ENCODE data around the gene ECI1. TPM values are rescaled to one million over a fixed set of nuclear protein-coding genes. Genes with fewer than 3 reads are reported as not detected.

Gene ECI1
- total and polyA plus RNA-seq, 2 of the 4 experiments (the other 2 are of a cell fraction): 20.3 to 30.1 TPM

DNA sequence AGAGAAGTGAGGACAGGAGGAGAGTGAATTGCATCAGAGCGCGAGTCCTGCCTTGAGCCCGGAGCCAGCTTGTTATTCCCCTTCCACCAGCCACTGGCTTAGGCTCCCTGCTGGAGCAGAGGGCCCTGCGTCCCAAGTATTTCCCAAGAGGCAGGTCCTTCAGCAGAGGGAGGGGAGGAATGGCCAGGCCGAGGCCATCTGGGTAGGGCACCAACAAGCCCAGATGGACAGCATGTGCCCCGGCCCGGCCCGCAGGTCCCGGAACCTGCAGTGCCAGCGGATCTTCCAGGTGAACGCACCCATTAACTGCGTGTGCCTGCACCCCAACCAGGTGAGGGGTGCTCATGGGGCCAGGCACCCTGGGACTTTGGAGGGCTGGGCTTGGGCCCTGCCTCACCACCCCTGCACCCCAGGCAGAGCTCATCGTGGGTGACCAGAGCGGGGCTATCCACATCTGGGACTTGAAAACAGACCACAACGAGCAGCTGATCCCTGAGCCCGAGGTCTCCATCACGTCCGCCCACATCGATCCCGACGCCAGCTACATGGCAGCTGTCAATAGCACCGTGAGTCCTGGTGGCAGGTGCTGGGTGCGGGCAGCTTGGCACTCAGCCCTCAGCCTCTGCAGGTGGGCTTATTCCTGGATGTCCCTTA lies 44.5 kb downstream of the ECI1 start:
- Histone ChIP-seq H3K9me1 (ENCODE audit: insufficient read depth, low read length) (peaks cover 6% of the 10 kb centered on the region; the same call in 1 of the 2 replicates), H3K18ac (ENCODE audit: low read depth, low read length) (no peak overlapping the region), H4K8ac (ENCODE audit: low read depth in 2 of 2, low read length in 2 of 2) (no peak overlapping the region; a peak in 1 of 4 replicates), H2AK5ac (ENCODE audit: low read depth, low read length) (peak overlapping the region; percentile 98; the same call in 1 of the 2 replicates), H3K9me3 (ENCODE audit: control insufficient read depth, insufficient read depth, low read length) (no peaks in the 10 kb centered on the region), H3K56ac (ENCODE audit: extremely low read depth, insufficient read depth, low read length) (no peak overlapping the region), H3K36me3 (ENCODE audit: control insufficient read depth, insufficient read depth, low read length) (peaks cover 25% of the 10 kb centered on the region; the same call in 1 of the 2 replicates), H2AK9ac (replicated peaks; ENCODE audit: low read depth, low read length, poor library complexity) (peak overlapping the region; percentile 93), H2AFZ (replicated peaks; ENCODE audit: low read length, poor library complexity) (no peak overlapping the region), H2BK20ac (ENCODE audit: low read depth, low read length) (no peak overlapping the region), H4K20me1 (ENCODE audit: insufficient read depth, low read length) (peaks cover 5% of the 10 kb centered on the region; the same call in 1 of the 2 replicates), H2BK15ac (ENCODE audit: low read depth, low read length) (no peak overlapping the region), H4K5ac (ENCODE audit: low read depth, low read length) (no peak overlapping the region), H3K27me3 (ENCODE audit: control insufficient read depth, insufficient read depth, low read length) (no peaks in the 10 kb centered on the region), H2BK5ac (ENCODE audit: low read depth, low read length, poor library complexity, severe bottlenecking) (no peak overlapping the region), H3K27ac (ENCODE audit: insufficient read depth, low read length) (no peak overlapping the region), H3K79me1 (ENCODE audit: low read depth in 1 of 2, low read length in 2 of 2) (peaks cover 13 to 29% of the 10 kb centered on the region in 2 experiments), H3K4me3 (ENCODE audit: insufficient read depth, low read depth, low read length) (no peak overlapping the region), H3K4me1 (ENCODE audit: control insufficient read depth, insufficient read depth, low read length) (peaks cover 7% of the 10 kb centered on the region), H3K9ac (ENCODE audit: low read depth, low read length) (no peak overlapping the region), H3K4ac (ENCODE audit: low read depth, low read length) (no peak overlapping the region), H2BK120ac (ENCODE audit: low read depth, low read length) (no peak overlapping the region), H3K4me2 (ENCODE audit: low read depth, low read length) (no peak overlapping the region), H3K14ac (replicated peaks; ENCODE audit: low read depth, low read length) (no peak overlapping the region), H3K23ac (ENCODE audit: low read depth, low read length) (no peak overlapping the region), H4K91ac (ENCODE audit: insufficient read depth, low read depth, low read length) (no peak overlapping the region)
- in situ Hi-C loops (cut with MboI; ENCODE audit: low sequenced_read_pairs): no loop called here
- CTCF ChIA-PET: no interaction called here
- TF ChIP-seq POLR2A (IDR thresholded peaks at IDR 0.05; ENCODE audit: low read depth, low read length): no peak
- TF ChIP-seq CEBPB (IDR thresholded peaks at IDR 0.05; ENCODE audit: low read depth, low read length): no peak
- no peak for TF ChIP-seq SMC3 (IDR thresholded peaks at IDR 0.05; ENCODE audit: low read depth, low read length)
- TF ChIP-seq, protein P1, sequence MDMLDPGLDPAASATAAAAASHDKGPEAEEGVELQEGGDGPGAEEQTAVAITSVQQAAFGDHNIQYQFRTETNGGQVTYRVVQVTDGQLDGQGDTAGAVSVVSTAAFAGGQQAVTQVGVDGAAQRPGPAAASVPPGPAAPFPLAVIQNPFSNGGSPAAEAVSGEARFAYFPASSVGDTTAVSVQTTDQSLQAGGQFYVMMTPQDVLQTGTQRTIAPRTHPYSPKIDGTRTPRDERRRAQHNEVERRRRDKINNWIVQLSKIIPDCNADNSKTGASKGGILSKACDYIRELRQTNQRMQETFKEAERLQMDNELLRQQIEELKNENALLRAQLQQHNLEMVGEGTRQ (IDR thresholded peaks at IDR 0.05; ENCODE audit: low read depth, low read length): no peak
- TF ChIP-seq, protein P2, sequence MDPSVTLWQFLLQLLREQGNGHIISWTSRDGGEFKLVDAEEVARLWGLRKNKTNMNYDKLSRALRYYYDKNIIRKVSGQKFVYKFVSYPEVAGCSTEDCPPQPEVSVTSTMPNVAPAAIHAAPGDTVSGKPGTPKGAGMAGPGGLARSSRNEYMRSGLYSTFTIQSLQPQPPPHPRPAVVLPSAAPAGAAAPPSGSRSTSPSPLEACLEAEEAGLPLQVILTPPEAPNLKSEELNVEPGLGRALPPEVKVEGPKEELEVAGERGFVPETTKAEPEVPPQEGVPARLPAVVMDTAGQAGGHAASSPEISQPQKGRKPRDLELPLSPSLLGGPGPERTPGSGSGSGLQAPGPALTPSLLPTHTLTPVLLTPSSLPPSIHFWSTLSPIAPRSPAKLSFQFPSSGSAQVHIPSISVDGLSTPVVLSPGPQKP (IDR thresholded peaks at IDR 0.05; ENCODE audit: borderline replicate concordance, low read depth, low read length): no peak
- no peak for TF ChIP-seq RFX5 (IDR thresholded peaks at IDR 0.05; ENCODE audit: low read depth, low read length)
- TF ChIP-seq FOS (IDR thresholded peaks at IDR 0.05; ENCODE audit: low read depth, low read length): no peak
- TF ChIP-seq RAD21 (IDR thresholded peaks at IDR 0.05; ENCODE audit: low read length): no peak
- TF ChIP-seq RCOR1 (IDR thresholded peaks at IDR 0.05; ENCODE audit: insufficient replicate concordance, low read length): no peak
- TF ChIP-seq, protein P3, sequence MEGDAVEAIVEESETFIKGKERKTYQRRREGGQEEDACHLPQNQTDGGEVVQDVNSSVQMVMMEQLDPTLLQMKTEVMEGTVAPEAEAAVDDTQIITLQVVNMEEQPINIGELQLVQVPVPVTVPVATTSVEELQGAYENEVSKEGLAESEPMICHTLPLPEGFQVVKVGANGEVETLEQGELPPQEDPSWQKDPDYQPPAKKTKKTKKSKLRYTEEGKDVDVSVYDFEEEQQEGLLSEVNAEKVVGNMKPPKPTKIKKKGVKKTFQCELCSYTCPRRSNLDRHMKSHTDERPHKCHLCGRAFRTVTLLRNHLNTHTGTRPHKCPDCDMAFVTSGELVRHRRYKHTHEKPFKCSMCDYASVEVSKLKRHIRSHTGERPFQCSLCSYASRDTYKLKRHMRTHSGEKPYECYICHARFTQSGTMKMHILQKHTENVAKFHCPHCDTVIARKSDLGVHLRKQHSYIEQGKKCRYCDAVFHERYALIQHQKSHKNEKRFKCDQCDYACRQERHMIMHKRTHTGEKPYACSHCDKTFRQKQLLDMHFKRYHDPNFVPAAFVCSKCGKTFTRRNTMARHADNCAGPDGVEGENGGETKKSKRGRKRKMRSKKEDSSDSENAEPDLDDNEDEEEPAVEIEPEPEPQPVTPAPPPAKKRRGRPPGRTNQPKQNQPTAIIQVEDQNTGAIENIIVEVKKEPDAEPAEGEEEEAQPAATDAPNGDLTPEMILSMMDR (conservative IDR thresholded peaks at IDR 0.05; ENCODE audit: low read depth, low read length): no peak
- no peak for TF ChIP-seq CHD1 (IDR thresholded peaks at IDR 0.05; ENCODE audit: low read depth, low read length)
- no peak for TF ChIP-seq NFE2L2 (IDR thresholded peaks at IDR 0.05; ENCODE audit: low read depth, low read length)
- TF ChIP-seq MAFK (IDR thresholded peaks at IDR 0.05; ENCODE audit: low read depth, low read length): no peak
- TF ChIP-seq MXI1 (IDR thresholded peaks at IDR 0.05; ENCODE audit: borderline replicate concordance, low read depth, low read length): no peak
- TF ChIP-seq MAZ (IDR thresholded peaks at IDR 0.05; ENCODE audit: borderline replicate concordance, low read depth, low read length): no peak
- no peak for TF ChIP-seq BHLHE40 (IDR thresholded peaks at IDR 0.05; ENCODE audit: low read depth, low read length)
- WGBS, 2 experiments (ENCODE audit: extremely low coverage in 2 of 2, insufficient read length in 1 of 2): 94% methylated on average over 6 of the region's 23 CpGs; no CpG with 5 or more reads in 1 of the 2 experiments
- no peak for ATAC-seq (ENCODE audit: low read depth)
- dilution Hi-C loops (cut with HindIII; ENCODE audit: low sequenced_read_pairs, unreplicated experiment): no loop called here
- BruUV-seq (replicated peaks): no TSS peak
- no peak for DNase-seq
- intact Hi-C loops (cut with micrococcal nuclease): no loop called here
- POLR2A ChIA-PET (ENCODE audit: unreplicated experiment): no interaction called here

Measured in IMR-90 (cell line).